ENCODE measurements around the gene PEAK3. TPM values are rescaled to one million over a fixed set of nuclear protein-coding genes. Genes with fewer than 3 reads are reported as not detected.

Gene PEAK3
- total and polyA plus RNA-seq, 2 donors (not counting 1 experiment from before 2014, with no cell fraction given): 0.18 to 0.71 TPM

DNA sequence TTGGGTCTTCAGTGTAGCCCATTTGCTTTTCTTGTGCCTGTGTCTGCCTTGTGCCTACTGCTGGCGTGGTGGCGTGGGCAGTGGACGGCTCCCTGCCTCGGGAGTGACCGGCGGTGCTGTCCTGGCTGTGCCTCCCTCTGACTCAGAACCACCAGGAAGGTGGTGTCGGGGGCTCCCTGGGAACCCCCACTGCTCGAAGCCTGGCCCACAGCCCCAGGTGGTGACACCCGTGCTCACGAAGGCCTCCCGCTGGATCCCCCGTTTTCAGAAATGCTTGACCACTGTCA is 37.9 kb downstream of the PEAK3 start:
- no peaks in the 10 kb centered on the region for H3K9me3 Mint-ChIP-seq (ENCODE audit: insufficient read depth)
- H3K4me2 ChIP-seq (replicated peaks; ENCODE audit: low read depth, low read length, poor library complexity, severe bottlenecking): no peak overlapping the region
- intact Hi-C loops (cut with micrococcal nuclease): no loop called here
- ATAC-seq (ENCODE audit: low read depth) (no peak), DNase-seq (no peak)
- peaks cover 0 to 79% of the 10 kb centered on the region in 2 experiments for H3K36me3 ChIP-seq (replicated peaks in 1 of 2; ENCODE audit: control extremely low read depth in 1 of 2, control insufficient read depth in 1 of 2, extremely low read depth in 1 of 2, insufficient read depth in 2 of 2, low read length in 1 of 2)
- whole genome bisulfite sequencing (ENCODE audit: insufficient coverage): 93% methylated on average over 12 of the region's 12 CpGs
- H3K9ac ChIP-seq (ENCODE audit: low read length): no peak overlapping the region
- ChIA-PET POLR2A (interaction anchor here (0.8 kb wide), 1 partner anchor 81 kb away, joined by 3 read pairs; no protein-coding TSS in a partner anchor), CTCF (no interaction called here)
- no peak overlapping the region for H3K27ac Mint-ChIP-seq
- peaks cover 0 to 5% (median 0%) of the 10 kb centered on the region in 4 experiments for H3K27me3 ChIP-seq (replicated peaks in 1 of 4; ENCODE audit: control extremely low read depth in 1 of 4, control insufficient read depth in 3 of 4, insufficient read depth in 4 of 4, low read length in 3 of 4)
- peaks cover 0 to 3% (median 0%) of the 10 kb centered on the region in 3 donors for H3K9me3 ChIP-seq (ENCODE audit: control extremely low read depth in 1 of 3, control insufficient read depth in 2 of 3, insufficient read depth in 1 of 3, low read length in 2 of 3)
- H3K4me1 Mint-ChIP-seq: peaks cover 30% of the 10 kb centered on the region
- no peaks in the 10 kb centered on the region for H3K27me3 Mint-ChIP-seq
- TF ChIP-seq EZH2 (IDR thresholded peaks at IDR 0.05; ENCODE audit: borderline replicate concordance, insufficient read depth, low read depth, low read length, poor library complexity, severe bottlenecking) (no peak), CTCF (IDR thresholded peaks at IDR 0.05) (no peak)
- peaks cover 100% of the 10 kb centered on the region for H4K20me1 ChIP-seq (ENCODE audit: control insufficient read depth, insufficient read depth, low read length, poor library complexity, severe bottlenecking)
- H3K79me2 ChIP-seq (ENCODE audit: control insufficient read depth, insufficient read depth, low read length): peaks cover 76% of the 10 kb centered on the region
- no peak overlapping the region for H3K4me3 ChIP-seq (ENCODE audit: control extremely low read depth in 1 of 5, extremely low read depth in 1 of 5, insufficient read depth in 1 of 5, low read depth in 2 of 5, low read length in 4 of 5)
- no peak overlapping the region for H2AFZ ChIP-seq (ENCODE audit: insufficient read depth, low read depth, low read length, poor library complexity, severe bottlenecking)
- H3K4me1 ChIP-seq (ENCODE audit: control insufficient read depth in 2 of 2, insufficient read depth in 2 of 2, low read length in 2 of 2): peaks cover 16 to 30% of the 10 kb centered on the region in 2 donors
- no peak overlapping the region for H3K27ac ChIP-seq (ENCODE audit: low read length in 2 of 2)
- no peak overlapping the region for H3K4me3 Mint-ChIP-seq

DNA sequence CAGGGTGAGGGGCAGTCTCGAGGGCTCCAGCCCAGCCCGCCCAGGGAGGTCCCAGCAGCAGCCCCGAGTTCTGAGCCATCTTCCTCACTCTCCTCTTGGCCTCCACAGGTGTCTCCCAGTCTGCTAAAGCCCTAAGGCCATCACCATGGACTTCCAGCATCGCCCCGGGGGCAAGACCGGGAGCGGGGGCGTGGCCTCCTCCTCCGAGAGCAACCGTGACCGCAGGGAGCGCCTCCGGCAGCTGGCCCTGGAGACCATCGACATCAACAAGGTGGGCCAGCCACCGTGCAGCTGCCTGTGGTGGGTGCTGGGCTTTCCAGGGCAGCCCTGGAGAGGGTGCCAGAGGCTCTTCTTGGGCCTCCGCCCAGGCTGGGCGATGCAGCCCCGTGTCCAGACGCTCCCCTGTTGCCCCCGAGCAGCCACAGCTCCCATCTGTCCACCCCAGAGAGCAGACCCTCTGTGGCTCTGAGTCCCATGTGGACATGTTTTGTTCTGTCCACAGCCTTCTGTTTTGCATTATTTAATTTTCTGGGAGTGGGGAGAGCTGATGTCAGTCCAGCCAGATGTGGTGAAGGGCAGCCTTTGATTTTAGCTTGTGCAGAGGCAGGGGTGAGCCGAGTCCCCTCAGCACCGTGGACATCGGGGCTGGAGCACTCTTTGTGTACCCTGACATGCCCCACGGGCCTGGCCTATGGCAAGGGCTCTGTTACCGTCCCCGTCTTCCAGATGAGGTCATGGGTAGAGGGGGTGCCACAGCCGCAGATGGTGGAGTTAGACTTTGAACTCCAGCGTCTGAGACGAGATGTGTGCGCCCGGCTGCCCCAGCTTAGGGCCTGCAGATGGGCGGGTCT is 38.5 kb downstream of the PEAK3 start:
- H3K4me2 ChIP-seq (replicated peaks; ENCODE audit: low read depth, low read length, poor library complexity, severe bottlenecking): no peak overlapping the region
- peaks cover 0 to 79% of the 10 kb centered on the region in 2 experiments for H3K36me3 ChIP-seq (replicated peaks in 1 of 2; ENCODE audit: control extremely low read depth in 1 of 2, control insufficient read depth in 1 of 2, extremely low read depth in 1 of 2, insufficient read depth in 2 of 2, low read length in 1 of 2)
- no peak overlapping the region for H2AFZ ChIP-seq (ENCODE audit: insufficient read depth, low read depth, low read length, poor library complexity, severe bottlenecking)
- 94% methylated on average over 32 of the region's 32 CpGs for WGBS (ENCODE audit: insufficient coverage)
- Mint-ChIP-seq H3K4me1 (peaks cover 36% of the 10 kb centered on the region), H3K27me3 (no peaks in the 10 kb centered on the region), H3K27ac (no peak overlapping the region), H3K4me3 (no peak overlapping the region), H3K9me3 (ENCODE audit: insufficient read depth) (no peaks in the 10 kb centered on the region)
- ChIA-PET CTCF (interaction anchor here (0.6 kb wide), 1 partner anchor 103 kb away, joined by 3 read pairs; no protein-coding TSS in a partner anchor), POLR2A (no interaction called here)
- peaks cover 0 to 6% (median 0%) of the 10 kb centered on the region in 3 donors for H3K9me3 ChIP-seq (ENCODE audit: control extremely low read depth in 1 of 3, control insufficient read depth in 2 of 3, insufficient read depth in 1 of 3, low read length in 2 of 3)
- H3K4me1 ChIP-seq (ENCODE audit: control insufficient read depth in 2 of 2, insufficient read depth in 2 of 2, low read length in 2 of 2): peaks cover 22 to 35% of the 10 kb centered on the region in 2 donors
- no peak overlapping the region for H3K27ac ChIP-seq (ENCODE audit: low read length in 2 of 2)
- peaks cover 82% of the 10 kb centered on the region for H3K79me2 ChIP-seq (ENCODE audit: control insufficient read depth, insufficient read depth, low read length)
- no peak overlapping the region for H3K9ac ChIP-seq (ENCODE audit: low read length)
- TF ChIP-seq EZH2 (IDR thresholded peaks at IDR 0.05; ENCODE audit: borderline replicate concordance, insufficient read depth, low read depth, low read length, poor library complexity, severe bottlenecking) (no peak), CTCF (IDR thresholded peaks at IDR 0.05) (no peak)
- no peak for DNase-seq
- ATAC-seq (ENCODE audit: low read depth): no peak
- intact Hi-C loops (cut with micrococcal nuclease): no loop called here
- no peak overlapping the region for H3K4me3 ChIP-seq (ENCODE audit: control extremely low read depth in 1 of 5, extremely low read depth in 1 of 5, insufficient read depth in 1 of 5, low read depth in 2 of 5, low read length in 4 of 5)
- H4K20me1 ChIP-seq (ENCODE audit: control insufficient read depth, insufficient read depth, low read length, poor library complexity, severe bottlenecking): peaks cover 100% of the 10 kb centered on the region
- peaks cover 0 to under 1% (median 0%) of the 10 kb centered on the region in 4 experiments for H3K27me3 ChIP-seq (replicated peaks in 1 of 4; ENCODE audit: control extremely low read depth in 1 of 4, control insufficient read depth in 3 of 4, insufficient read depth in 4 of 4, low read length in 3 of 4)

Measured in B cell (primary cell).